Measurements from ENCODE around the gene SLC1A7. TPM values are rescaled to one million over a fixed set of nuclear protein-coding genes. Genes with fewer than 3 reads are reported as not detected.

SLC1A7 gene
- total RNA-seq, 4 donors from 2014 or later = 0.24 TPM; not detected in 3

- no peak for DNase-seq
- Histone ChIP-seq H3K9me3 (no peaks in the 10 kb centered on the region), H3K4me3 (no peak overlapping the region), H3K4me1 (no peaks in the 10 kb centered on the region), H3K27ac (peak overlapping the region; percentile 55 to 80), H3K27me3 (no peaks in the 10 kb centered on the region), H3K36me3 (no peaks in the 10 kb centered on the region)
- intact Hi-C loops (cut with DNase I; ENCODE audit: low total_unique reads) = no loop called here
- TF ChIP-seq POLR2A (IDR thresholded peaks at IDR 0.05) (no peak), CTCF (IDR thresholded peaks at IDR 0.05) (no peak)
Observed at GRCh38 chr1:53140451-53140850, 2.0 kb downstream of the SLC1A7 start.

GRCh38 chr1:53139951-53140361 is 2.5 kb downstream of the SLC1A7 start:
- peak overlapping the region; percentile 55 to 80 for H3K27ac ChIP-seq
- no peaks in the 10 kb centered on the region for H3K9me3 ChIP-seq
- no peaks in the 10 kb centered on the region for H3K4me1 ChIP-seq
- no peaks in the 10 kb centered on the region for H3K27me3 ChIP-seq
- intact Hi-C loops (cut with DNase I; ENCODE audit: low total_unique reads) = no loop called here
- H3K4me3 ChIP-seq = no peak overlapping the region
- H3K36me3 ChIP-seq = no peaks in the 10 kb centered on the region
- TF ChIP-seq POLR2A (IDR thresholded peaks at IDR 0.05) (no peak), CTCF (IDR thresholded peaks at IDR 0.05) (no peak)
- no peak for DNase-seq

- Histone ChIP-seq H3K9me3 (no peaks in the 10 kb centered on the region), H3K4me1 (no peaks in the 10 kb centered on the region), H3K4me3 (no peak overlapping the region), H3K36me3 (no peaks in the 10 kb centered on the region), H3K27me3 (no peaks in the 10 kb centered on the region), H3K27ac (peak overlapping the region; percentile 53 to 80)
- intact Hi-C loops (cut with DNase I; ENCODE audit: low total_unique reads) = no loop called here
- TF ChIP-seq CTCF (IDR thresholded peaks at IDR 0.05) (no peak), POLR2A (IDR thresholded peaks at IDR 0.05) (no peak)
- DNase-seq = no peak
Observed at GRCh38 chr1:53138991-53139884, 3.2 kb downstream of the SLC1A7 start.

GRCh38 chr1:53137729-53138128 is 4.7 kb downstream of the SLC1A7 start:
- intact Hi-C loops (cut with DNase I; ENCODE audit: low total_unique reads) = no loop called here
- H3K36me3 ChIP-seq = no peaks in the 10 kb centered on the region
- H3K9me3 ChIP-seq = no peaks in the 10 kb centered on the region
- TF ChIP-seq POLR2A (IDR thresholded peaks at IDR 0.05) = no peak
- no peak for TF ChIP-seq CTCF (IDR thresholded peaks at IDR 0.05)
- no peak overlapping the region for H3K27ac ChIP-seq
- DNase-seq = no peak
- H3K27me3 ChIP-seq = no peaks in the 10 kb centered on the region
- no peaks in the 10 kb centered on the region for H3K4me1 ChIP-seq
- no peak overlapping the region for H3K4me3 ChIP-seq

GRCh38 chr1:53135735-53136114 is 6.7 kb downstream of the SLC1A7 start:
- Histone ChIP-seq H3K4me3 (no peak overlapping the region), H3K4me1 (no peaks in the 10 kb centered on the region), H3K27ac (peak overlapping the region in 1 of 2 donors; percentile 76), H3K27me3 (no peaks in the 10 kb centered on the region), H3K36me3 (no peaks in the 10 kb centered on the region), H3K9me3 (no peaks in the 10 kb centered on the region)
- DNase-seq = no peak
- TF ChIP-seq CTCF (IDR thresholded peaks at IDR 0.05) (no peak), POLR2A (IDR thresholded peaks at IDR 0.05) (no peak)
- intact Hi-C loops (cut with DNase I; ENCODE audit: low total_unique reads) = no loop called here

Measured in uterus (tissue), 4 donors.